ENCODE results near the gene IFNG-AS1.

The IFNG-AS1 gene

GRCh38 chr12:68040450-68041075 lies 51.3 kb downstream of the IFNG-AS1 start:
- DNase-seq, result peak; percentile 59 to 70

DNA sequence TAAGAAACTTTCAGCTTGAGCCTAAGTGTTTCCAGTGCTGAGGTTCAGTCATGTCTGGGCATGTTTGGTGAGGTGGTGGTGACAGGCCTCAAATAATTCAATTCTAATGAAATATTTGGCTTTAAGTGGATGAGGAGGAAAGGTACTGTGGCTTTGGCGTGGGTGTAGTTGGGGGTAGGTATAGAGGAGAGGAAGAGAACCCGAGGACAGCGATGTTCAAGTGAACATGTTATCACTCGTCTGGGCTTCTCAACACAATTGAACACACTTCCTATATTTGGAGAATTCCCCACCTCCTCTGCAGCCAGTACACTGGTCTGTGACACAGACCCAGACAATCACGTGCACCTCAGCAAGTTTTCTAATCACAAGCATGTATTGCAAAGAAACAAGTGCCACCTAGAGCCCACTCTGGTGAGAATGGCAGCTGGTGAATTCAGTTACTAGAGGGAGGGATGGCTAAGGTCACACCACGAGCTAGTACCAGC lies 53.0 kb downstream of the IFNG-AS1 start:
- no peak for DNase-seq

DNA sequence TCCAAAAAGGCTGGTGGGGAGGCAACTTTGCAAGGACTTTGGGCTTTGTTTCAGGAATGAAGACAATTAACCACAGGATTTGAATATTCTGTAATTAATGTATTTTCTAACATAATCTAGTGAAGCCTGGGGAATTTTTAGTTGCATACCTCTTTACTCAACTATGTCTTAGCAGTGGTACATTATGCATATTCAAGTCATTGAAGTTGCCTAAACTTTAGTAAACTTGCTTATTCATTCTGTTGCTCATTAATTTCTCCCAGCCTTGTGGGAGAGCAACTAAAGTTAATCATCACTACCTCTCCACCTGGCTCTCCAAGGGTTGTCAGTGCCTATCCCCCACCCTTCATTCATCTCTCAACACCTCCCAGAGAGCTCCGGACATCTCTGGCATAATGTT lies 54.2 kb downstream of the IFNG-AS1 start:
- no peak for DNase-seq

GRCh38 chr12:68048648-68049297 lies 59.5 kb downstream of the IFNG-AS1 start:
- DNase-seq, result no peak

- no peak for DNase-seq
These were observed 67.1 kb downstream of the IFNG-AS1 start for GRCh38 chr12:68056300-68056699.

- DNase-seq, result no peak
These were observed 74.8 kb downstream of the IFNG-AS1 start for GRCh38 chr12:68063900-68064590.

- no peak for DNase-seq
These were observed 75.9 kb downstream of the IFNG-AS1 start for GRCh38 chr12:68065163-68065562.

DNA sequence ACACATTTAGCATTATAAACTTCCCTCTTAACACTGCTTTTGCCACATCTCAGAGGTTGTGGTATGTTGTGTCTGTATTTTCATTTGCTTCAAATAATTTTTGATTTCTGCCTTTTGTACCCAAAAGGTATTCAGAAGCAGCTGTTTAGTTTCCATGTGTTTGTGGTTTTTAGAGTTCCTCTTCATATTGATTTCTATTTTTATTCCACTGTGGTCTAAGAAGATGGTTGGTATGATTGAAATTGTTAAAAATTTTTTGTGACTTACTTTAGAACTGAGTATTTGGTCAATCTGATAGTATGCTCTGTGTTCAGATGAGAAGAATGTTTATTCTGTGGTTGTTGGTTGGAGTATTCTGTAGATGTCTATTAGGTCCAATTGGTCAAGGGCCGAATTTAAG lies 76.4 kb downstream of the IFNG-AS1 start:
- DNase-seq, result no peak

DNA sequence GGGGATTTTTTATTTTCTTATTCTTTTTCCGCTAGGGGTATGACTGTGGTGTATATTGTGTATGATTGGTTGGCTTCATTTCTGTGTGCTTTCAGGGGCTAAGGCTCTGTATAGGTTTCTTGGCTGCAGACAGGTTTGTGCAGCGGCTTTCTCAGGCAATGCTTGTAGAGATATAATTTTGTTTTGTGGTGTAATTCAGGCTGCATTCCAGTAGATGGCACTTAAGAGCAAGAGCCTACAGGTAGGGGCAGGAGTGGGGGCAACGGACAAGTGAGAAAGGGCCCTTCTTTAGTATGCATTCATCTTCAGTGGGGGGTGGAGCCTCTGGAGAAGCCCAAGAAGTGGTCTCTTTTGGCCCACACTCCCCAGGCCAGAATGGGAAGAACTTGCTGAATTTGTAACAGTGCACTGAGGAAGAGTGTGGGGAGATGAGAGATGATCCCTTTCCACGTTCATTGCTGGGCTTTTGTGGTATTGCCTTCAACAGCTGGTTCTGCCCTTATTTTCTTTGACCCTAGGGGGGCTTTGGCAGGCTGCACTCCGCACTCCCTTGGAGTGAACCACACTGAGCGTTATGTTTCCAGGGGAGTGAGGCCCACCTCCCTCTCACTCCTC lies 78.6 kb downstream of the IFNG-AS1 start:
- DNase-seq, result peak in 1 of 2 experiments; percentile 7

DNA sequence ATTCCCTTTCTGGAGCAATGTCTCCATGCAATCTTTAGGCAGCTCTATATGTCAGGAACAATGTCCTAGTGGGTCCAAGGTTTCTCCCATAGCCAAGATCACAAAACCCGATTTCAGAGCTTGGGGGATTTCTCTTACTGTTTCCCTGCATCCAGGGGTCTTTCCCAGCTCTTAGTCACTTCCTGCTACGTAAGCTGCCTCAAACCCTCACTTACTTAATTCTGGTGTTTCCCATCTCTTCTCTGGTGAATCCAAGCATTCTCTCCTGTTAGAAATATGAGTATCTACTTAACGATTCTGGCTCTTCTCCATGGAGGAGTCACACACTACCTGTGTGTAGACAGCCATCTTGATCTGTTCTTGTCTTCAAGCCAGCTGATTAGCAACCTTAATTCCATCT lies 80.0 kb downstream of the IFNG-AS1 start:
- DNase-seq, result no peak

Measured in SHP77 (cell line).